GM19240 (cell line): Measurements from ENCODE around the gene HARBI1.
A peak's percentile ranks its signal among the peaks of the same experiment; 100 is the strongest.
"Not testable (repeated sequence)": the region's sequence is repeated elsewhere in the genome, so short reads cannot be mapped to it uniquely, and the experiment has no call there.

Source experiments
- DNase-seq: peaks from one replicate; pipeline ENCODE4 v3.0.0; 2011; ENCODE audit warnings: low spot score; ENCODE audit not compliant: insufficient read length

The HARBI1 gene

DNA sequence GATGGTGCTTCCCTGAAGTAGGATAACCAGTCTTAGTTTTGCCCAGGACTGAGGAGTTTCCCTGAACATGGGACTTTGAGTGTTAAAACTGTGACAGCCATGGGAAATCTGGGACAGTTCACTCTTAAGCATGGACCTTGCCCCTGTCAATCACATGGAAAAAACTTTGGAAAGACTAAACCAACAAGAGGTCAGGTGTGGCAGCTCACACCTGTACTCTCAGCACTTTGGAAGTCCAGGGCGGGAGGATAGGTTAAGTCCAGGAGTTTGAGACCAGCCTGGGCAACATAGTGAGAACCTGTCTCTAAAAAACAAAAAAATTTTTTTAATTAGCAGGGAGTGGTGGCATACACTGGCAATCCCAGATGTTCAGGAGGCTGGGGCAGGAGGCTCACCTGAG is 19.9 kb downstream of the HARBI1 start:
- no peak for DNase-seq

DNA sequence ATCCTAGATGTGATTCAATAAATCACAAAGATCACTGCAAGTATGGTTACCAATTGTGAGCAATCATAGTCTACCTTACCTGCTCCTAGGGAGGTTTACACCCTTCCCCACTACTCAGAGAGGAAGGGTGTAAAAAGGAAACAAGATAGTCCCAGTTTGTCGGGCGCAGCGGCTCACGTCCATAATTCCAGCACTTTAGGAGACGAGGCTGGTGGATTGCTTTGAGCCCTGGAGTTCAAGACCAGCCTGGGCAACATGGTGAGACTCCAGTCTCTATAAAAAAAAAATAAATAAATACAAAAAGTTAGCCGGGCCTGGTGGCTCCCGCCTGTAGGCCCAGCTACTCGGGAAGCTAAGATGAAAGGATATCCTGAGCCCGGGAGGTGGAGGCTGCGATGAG is 22.2 kb downstream of the HARBI1 start:
- DNase-seq, result no peak

DNA sequence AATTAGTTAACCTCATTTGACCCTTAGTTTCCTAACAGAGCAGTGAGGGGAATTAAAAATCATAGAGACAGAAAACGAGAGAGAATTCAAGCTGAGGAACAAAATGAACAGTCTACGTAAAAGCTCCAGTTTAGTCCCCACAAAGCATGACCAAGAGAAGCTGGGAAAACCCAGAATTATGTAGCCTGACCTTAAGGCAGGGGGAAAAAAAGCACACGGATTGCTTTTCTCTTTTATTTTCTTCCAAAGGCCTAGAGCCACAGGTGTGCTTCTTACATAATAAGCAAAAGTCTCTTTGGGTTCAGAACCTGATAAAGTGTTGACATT is 22.7 kb downstream of the HARBI1 start:
- no peak for DNase-seq

DNA sequence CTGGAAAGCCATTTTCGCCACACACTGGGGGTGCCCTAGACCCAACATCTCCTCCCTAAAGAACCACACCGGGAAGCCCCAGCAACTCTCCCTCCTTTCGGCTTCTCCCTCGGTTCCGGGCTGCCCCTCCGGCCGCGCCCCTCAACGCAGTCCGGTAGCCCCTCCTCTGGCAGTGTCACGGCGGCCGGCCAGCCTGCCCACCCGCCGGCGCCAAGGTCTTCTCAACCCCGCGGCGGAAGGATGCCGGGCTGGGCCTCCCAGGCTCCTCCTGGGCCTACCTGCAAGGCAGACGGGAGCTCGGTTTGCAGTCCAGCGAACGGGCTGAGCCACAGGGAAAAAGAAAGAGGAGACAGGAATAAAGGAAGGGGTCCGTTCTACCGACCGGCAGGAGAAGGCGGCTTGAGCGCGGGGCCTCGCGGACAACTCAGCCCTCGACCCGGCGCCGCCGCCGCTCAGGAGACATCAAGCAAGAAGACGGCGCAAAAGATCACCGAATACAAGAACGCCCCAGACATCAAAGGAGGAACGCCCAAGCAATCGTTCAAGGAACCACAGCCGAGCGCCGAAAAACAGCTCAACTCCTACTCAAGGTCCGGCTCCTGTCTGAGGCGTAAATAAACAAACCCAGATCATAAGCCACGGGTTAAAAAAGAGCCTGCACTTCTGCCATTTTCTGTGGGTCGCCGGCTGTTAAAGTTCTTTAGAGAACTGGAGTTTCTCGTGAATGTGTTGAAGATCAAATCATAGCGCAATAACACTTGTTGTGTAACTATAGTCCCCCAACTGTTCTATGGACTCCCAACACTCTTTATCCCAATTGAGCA is 23.3 kb downstream of the HARBI1 start, which contains the start of gene AMBRA1:
Gene AMBRA1 (minus strand): TSS at position 474 of the 824 bp plus-strand sequence. CDS start 45,643 bp downstream, outside the sequence.
- DNase-seq, result peak; percentile 46

DNA sequence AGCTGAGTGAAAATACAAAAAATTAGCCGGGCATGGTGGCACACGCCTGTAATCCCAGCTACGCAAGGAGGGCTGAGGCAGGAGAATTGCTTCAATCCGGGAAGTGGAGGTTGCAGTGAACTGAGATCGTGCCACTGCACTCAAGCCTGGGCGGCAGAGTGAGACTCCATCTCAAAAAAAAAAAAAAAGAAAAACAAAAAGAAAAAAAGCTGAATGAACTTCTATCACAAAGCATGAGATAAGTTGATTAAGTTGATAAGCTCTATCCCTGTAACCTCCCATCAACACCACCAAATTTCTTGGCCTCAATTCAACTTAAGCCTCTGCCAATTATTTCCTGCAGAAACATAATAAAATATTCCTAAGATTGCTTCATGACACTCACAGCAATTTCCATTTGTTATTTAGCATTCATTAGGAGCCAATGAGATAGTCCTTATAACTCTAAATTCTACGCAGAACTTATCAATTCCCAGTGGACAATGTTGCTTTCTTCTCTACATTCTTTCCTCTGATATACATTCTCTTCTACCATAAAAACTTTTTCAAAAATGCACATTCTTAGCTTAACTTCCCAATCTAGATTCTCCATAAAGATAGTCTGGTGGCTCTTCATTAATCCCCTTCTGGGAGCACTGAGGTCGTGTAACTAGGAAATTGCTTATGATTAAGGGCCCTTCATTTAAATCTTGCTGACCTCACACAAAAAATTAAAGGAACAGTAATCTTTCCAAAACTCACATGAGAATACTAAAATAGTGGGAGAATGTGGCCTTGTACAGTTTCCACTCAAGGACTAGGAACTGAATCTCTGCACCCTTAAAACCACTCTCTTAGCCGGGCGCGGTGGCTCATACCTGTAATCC is 26.1 kb downstream of the HARBI1 start:
- DNase-seq, result no peak

DNA sequence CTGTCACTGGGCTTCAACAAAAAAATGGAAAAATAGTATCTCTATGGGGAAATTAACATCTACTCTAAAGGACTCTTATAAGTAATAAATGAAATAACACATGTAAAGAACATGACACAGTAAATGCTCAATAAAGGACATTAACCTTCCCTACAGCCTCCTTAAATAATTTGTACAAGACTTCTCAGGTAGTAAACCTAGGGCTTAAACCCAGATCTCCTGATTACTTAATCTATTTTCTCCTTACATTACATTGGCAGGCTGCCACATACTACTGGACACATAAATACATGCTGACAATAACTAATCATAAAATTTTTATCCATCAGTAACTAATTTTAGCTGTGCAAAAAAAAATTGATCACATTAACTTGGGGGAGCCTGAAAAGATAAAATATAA is 28.1 kb downstream of the HARBI1 start:
- DNase-seq, result no peak

DNA sequence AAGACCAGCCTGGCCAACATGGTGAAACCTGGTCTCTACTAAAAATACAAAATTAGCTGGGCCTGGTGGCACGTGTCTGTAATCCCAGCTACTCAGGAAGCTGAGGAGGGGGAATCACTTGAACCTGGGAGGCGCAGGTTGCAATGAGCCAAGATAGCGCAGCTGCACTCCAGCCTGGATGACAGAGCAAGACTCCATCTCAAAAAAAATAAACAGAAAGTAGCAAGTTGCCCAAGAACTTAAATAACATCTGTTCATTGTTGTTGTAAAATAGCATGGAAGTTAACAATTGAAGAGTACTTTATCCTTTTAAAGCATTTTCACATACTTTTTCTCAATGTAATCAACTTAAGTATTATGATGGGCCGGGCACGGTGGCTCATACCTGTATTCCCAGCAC is 28.9 kb downstream of the HARBI1 start:
- no peak for DNase-seq

DNA sequence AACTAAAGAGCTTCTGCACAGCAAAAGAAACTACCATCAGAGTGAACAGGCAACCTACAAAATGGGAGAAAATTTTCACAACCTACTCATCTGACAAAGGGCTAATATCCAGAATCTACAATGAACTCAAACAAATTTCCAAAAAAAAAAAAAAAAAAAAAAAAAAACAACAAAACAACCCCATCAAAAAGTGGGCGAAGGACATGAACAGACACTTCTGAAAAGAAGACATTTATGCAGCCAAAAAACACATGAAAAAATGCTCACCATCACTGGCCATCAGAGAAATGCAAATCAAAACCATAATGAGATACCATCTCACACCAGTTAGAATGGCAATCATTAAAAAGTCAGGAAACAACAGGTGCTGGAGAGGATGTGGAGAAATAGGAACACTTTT is 33.5 kb downstream of the HARBI1 start:
- DNase-seq, result not testable (repeated sequence)

DNA sequence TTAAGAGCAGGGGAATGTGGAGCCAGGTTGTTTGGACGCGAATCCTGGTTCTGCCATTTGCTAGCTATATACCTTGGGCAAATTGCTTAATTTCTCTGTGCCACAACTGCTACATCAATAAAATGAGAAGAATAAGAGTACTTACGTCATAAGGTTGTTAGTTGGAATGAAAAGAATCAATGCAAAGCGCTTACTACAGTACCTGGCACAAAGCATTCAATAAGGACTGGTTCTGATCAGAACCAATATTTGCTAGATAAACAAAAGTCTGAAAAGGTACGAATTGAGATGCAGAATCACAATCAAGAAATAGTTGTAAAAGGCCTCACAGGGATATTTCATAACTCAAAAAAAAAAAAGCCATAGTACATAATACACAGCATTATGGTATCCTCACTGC is 34.4 kb downstream of the HARBI1 start:
- no peak for DNase-seq

DNA sequence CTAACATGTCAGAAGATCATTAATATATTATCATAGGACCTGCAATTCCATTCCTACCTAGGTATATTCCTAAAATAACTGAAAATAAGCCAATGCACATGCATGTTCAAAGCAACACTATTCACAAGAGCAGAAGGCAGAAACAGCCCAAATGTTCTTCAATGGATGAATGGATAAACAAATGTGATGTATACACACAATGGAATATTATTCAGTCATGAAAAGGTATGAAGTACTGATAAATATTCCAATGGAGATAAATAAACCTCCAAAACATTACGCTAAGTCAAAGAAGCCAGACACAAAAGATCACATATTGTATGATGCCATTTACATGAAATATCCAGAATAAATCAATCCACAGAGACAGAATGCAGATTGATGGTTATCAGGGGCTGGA is 40.0 kb downstream of the HARBI1 start:
- DNase-seq, result no peak

DNA sequence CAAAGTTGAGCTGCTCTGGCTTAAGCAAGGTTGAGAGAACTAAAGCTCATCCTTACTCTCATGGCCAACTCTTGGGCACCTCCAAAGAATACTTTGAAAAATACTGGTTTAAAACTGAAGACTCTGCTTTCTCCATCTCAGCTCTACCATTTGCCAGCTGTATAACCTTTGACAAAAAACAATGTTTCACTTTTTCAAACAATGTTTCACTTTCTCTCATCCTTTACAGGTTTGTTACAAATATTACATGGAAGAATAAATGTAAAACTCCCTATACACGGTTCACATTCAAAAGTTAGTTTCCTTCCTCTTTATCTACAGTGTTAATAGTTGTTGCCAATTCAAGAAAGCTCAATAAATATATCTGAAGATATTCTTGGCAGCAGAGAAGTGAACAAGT is 42.4 kb downstream of the HARBI1 start:
- no peak for DNase-seq

DNA sequence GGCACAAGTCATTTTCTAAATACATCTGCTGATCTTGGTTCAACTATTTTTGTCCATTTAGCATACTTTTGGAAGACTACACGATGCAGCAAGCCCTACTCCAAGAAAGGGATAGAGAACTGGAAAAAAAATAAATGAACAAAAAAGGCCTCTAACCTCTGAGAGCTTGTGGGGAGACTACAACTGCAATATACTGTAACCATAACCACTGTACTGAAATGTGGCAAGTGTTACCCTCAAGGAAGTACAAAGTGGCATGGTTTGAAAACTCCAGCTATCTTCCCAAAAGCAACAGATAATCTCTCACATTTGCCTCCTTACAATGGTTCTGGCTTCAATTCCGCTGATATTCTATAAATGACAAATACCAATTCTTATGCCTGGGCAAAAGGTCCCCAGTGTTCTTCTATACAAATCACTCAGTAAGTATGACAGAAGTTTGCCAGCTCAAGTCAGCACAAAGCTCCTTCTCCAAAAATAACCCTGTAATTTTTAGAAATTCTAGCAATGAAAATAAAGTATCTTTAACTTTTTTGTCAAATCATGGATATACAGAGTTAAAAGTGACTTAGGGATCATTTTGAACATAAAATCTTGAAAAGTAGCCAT is 46.1 kb downstream of the HARBI1 start:
- no peak for DNase-seq

DNA sequence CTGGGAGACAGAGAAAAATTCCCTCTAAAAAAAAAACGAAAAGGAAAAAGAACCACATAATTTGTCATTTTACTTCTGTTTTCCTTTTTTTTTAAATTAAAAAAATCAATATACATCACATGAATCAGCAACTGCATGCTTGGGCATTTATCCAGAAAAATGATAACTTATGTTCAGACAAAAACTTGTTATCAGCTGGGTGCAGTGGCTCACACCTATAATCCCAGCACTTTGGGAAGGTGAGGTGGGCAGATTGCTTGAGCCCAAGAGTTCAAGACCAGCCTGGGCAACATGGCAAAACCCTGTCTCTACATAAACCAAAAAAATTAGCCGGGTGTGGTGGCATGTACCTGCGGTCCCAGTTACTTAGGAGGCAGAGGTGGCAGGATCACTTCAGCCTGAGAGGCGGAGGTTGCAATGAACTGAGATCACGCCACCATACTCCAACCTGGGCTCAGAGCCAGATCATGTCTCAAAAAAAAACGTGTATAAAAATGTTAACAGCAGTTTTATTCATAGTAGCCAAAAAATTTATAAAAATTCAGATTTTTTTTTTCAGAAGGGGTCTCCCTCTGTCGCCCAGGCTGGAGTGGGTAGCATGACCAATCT is 51.7 kb downstream of the HARBI1 start:
- DNase-seq, result no peak

DNA sequence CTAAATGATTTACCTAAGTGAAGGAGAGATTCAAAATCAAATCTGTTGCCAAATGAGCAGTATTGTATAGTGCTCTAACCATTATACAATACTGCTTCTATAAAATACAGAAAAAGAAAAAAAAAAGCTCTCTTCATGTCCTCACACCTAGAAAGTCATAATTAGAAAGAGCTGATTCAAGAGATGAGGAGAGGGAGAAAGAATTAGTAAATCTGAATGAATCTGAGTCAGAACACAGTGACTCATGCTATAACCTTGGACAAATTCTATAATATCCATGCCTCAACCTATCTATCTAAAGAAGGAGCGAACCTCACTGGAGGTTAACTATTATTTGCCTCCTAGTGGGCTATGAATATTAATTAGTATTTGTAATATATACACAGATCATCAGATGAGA is 52.6 kb downstream of the HARBI1 start:
- DNase-seq, result no peak

DNA sequence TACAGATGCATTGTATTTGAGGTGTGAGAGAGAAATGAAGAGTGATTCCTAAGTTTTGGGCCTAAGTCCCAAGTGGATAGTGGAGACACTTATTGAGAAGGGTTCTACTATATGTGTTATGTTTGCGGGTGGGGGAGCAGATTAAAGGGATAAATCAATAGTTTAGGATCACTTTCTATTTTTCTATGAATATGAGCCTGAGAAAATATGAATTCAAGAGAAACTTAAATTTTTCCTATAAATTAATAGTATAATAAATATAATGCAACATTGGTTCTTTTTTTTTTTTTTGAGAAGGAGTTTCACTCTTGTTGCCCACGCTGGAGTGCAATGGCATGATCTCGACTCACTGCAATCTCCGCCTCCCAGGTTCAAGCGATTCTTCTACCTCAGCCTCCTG is 54.5 kb downstream of the HARBI1 start:
- no peak for DNase-seq

DNA sequence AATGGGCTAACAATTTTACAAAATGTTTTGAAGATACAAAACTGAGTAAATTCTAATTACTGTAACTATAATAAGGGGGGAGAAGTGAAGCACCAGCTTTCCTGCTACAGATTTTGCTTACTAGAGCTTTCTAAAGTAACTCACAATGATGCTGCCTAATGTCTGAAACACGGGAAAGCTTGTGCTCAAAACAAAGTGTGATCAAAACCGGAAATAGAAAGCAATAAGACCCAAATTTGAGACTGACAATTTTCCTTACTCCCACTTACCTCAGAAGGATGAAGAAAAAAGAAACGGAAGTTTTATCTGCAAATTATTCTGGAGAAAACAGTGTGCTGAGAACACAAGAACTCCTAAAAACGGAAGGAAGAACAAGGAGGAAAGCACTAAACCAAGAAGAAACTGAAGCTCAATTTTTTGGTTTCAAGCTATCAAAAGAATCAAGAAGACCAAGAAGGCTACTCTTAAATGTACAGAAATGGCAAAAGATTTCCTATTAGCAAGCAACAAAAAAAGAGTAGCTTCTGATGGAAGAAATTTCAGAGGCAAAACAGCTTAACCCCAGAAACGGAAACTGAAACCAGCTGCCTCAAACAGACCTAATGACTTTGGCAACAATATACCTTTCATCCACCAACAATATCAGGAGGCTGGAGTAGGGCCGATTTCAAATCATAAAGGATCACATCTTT is 56.6 kb downstream of the HARBI1 start:
- DNase-seq, result peak; percentile 19

DNA sequence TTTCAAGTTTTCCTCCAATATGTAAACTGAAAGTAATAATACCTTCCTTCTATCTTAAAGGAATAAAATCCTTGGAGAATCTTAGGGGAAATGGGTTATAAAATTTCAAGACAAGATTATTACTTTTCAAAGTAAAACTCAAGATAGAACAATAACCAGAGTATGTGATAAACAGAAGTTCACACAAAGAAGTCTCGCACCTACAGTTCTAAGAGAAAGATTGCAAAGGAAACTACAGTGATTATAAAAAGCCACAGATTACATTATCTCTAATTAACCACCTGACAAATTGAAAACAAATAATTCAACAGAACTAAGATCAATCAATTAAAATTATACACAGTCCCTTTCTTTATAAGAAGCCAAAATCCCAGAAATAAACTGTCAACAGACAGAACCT is 57.2 kb downstream of the HARBI1 start:
- DNase-seq, result no peak

DNA sequence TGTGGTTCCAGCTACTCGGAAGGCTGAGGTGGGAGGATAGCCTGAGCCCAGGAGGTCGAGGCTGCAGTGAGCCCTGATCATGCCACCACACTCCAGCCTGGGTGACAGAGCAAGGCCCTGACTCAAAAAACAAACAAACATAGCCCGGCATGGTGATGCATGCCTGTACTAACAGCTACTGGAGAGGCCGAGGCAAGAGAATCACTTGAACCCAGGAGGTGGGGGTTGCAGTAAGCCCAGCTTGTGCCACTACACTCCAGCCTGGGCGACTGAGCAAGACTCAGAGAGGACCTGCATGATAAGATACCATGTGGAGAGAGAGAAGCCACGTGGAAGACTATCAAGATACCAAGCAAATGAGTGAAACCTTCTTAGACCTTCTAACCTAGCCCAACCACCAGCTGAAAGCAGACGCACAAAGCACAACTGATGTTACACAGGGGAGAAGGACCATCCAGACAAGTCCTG is 59.3 kb downstream of the HARBI1 start:
- DNase-seq, result no peak

DNA sequence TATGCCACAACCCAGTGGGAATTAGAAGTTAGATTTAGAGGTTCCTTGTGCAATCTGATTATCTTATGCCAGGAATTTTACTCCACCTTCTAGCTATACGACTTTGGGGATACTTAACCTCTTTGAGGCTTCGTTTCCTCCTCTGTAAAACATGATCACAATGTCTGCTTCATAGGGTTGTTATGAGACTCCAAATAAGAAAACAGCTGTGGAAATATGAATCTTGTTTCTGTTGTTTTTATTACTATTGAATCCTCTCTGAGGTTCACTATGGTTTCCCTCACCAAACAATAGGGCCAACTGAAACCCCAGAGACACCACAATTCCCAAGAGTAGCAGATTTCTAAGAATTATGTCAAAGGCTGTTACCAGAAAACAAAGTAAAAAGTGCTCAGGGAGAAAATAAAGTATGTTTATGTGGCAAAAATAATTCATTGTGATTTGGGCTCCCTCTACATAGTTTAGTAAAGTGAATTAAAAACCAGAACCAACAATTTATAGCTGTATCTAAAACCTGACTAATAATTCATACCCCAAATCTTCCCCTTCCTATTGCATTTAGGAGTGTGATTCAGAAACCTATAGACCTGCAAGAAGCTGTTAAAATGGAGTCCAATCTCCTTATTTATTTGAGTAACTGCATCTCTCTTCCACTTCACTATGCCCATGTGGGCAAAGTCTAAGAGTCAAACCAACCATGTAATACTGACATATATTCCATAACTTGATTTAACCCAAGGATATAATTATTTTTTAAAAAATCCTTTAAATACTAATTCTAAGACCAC is 61.6 kb downstream of the HARBI1 start:
- no peak for DNase-seq
